IMR-90 (cell line): Measurements from ENCODE around the gene PDZD8. TPM values are rescaled to one million over a fixed set of nuclear protein-coding genes. Genes with fewer than 3 reads are reported as not detected.

Experiments used
- ATAC-seq: fragments of 200-7000 bp; cut with Tn5 transposase; 2 replicates; pipeline ENCODE4 v1.9.1; 2020; ENCODE audit warnings: low read depth, mild to moderate bottlenecking, moderate library complexity
- BruUV-seq: library from RNA; stranded (reverse); fragments of 400-500 nt; replicated peaks from 2 replicates; lab custom pipeline; 2021; lab: Mats Ljungman, UMichigan
- CTCF ChIA-PET: fragments of 300-600 bp; formaldehyde crosslinking; extraction: SDS; loops from one replicate; lab custom pipeline; 2021; ENCODE audit warnings: antibody characterized with exemption; lab: Yijun Ruan, JAX
- POLR2A ChIA-PET: fragments of 300-600 bp; sonication (Branson Sonifier 250); formaldehyde crosslinking; loops from one replicate; lab custom pipeline; 2022; ENCODE audit warnings: antibody characterized with exemption; ENCODE audit not compliant: unreplicated experiment; lab: Charles Lee
- DNase-seq: peaks from one replicate; pipeline ENCODE4 v3.0.0; 2013
- H2AFZ ChIP-seq: replicated peaks from 2 replicates; pipeline ENCODE3; 2013; ENCODE audit warnings: low read length, mild to moderate bottlenecking; ENCODE audit not compliant: poor library complexity
- H2AK5ac ChIP-seq: 2 replicates; pipeline ENCODE4 v1.6.1; 2013; ENCODE audit warnings: low read depth, low read length, inconsistent platforms
- H2AK9ac ChIP-seq: replicated peaks from 2 replicates; pipeline ENCODE3; 2013; ENCODE audit warnings: mild to moderate bottlenecking, low read depth, low read length, moderate library complexity; ENCODE audit not compliant: poor library complexity
- H2BK120ac ChIP-seq: 2 replicates; pipeline ENCODE4 v1.6.1; 2013; ENCODE audit warnings: low read depth, low read length, inconsistent platforms
- H2BK15ac ChIP-seq: 3 replicates; pipeline ENCODE4 v1.6.1; 2013; ENCODE audit warnings: low read depth, low read length, inconsistent platforms
- H2BK20ac ChIP-seq: 2 replicates; pipeline ENCODE4 v1.6.1; 2013; ENCODE audit warnings: low read depth, mild to moderate bottlenecking, inconsistent platforms, low read length, moderate library complexity
- H2BK5ac ChIP-seq: 2 replicates; pipeline ENCODE4 v1.6.1; 2013; ENCODE audit warnings: mild to moderate bottlenecking, low read depth, low read length, inconsistent platforms; ENCODE audit not compliant: poor library complexity, severe bottlenecking
- H3K14ac ChIP-seq: replicated peaks from 2 replicates; pipeline ENCODE4 v1.6.1; 2013; ENCODE audit warnings: low read depth, low read length, inconsistent platforms
- H3K18ac ChIP-seq: 2 replicates; pipeline ENCODE4 v1.6.1; 2013; ENCODE audit warnings: low read depth, low read length, control low read depth
- H3K23ac ChIP-seq: 2 replicates; pipeline ENCODE4 v1.6.1; 2013; ENCODE audit warnings: low read depth, low read length, inconsistent platforms
- H3K27ac ChIP-seq: 2 replicates; pipeline ENCODE4 v1.5.1; 2013; ENCODE audit warnings: mild to moderate bottlenecking, control low read depth, low read length; ENCODE audit not compliant: insufficient read depth
- H3K27me3 ChIP-seq: 2 replicates; pipeline ENCODE4 v1.6.1; 2013; ENCODE audit warnings: low read length; ENCODE audit not compliant: control insufficient read depth, insufficient read depth
- H3K36me3 ChIP-seq: 2 replicates; pipeline ENCODE4 v1.6.1; 2013; ENCODE audit warnings: low read length, mixed read lengths; ENCODE audit not compliant: control insufficient read depth, insufficient read depth
- H3K4ac ChIP-seq: 2 replicates; pipeline ENCODE4 v1.6.1; 2013; ENCODE audit warnings: low read depth, low read length, inconsistent platforms
- H3K4me1 ChIP-seq: 2 replicates; pipeline ENCODE4 v1.6.1; 2013; ENCODE audit warnings: low read length, mixed read lengths; ENCODE audit not compliant: control insufficient read depth, insufficient read depth
- H3K4me2 ChIP-seq: 2 replicates; pipeline ENCODE4 v1.6.1; 2013; ENCODE audit warnings: low read depth, mild to moderate bottlenecking, control low read depth, low read length, moderate library complexity
- H3K4me3 ChIP-seq: 2 replicates; pipeline ENCODE4 v1.5.1; 2013; ENCODE audit warnings: low read depth, mild to moderate bottlenecking, control low read depth, low read length, moderate library complexity; ENCODE audit not compliant: insufficient read depth
- H3K56ac ChIP-seq: 2 replicates; pipeline ENCODE4 v1.6.1; 2013; ENCODE audit warnings: low read length, inconsistent platforms; ENCODE audit not compliant: insufficient read depth; ENCODE audit errors: extremely low read depth
- H3K79me1 ChIP-seq, 2 experiments: 2 replicates each; pipeline ENCODE4 v1.6.1; 2013; ENCODE audit warnings: low read length in 2 of 2, inconsistent platforms in 1 of 2, low read depth in 1 of 2
- H3K9ac ChIP-seq: 2 replicates; pipeline ENCODE4 v1.6.1; 2013; ENCODE audit warnings: low read depth, low read length, control low read depth
- H3K9me1 ChIP-seq: 2 replicates; pipeline ENCODE4 v1.6.1; 2013; ENCODE audit warnings: low read length, inconsistent platforms; ENCODE audit not compliant: insufficient read depth
- H3K9me3 ChIP-seq: 2 replicates; pipeline ENCODE4 v1.6.1; 2013; ENCODE audit warnings: low read length; ENCODE audit not compliant: control insufficient read depth, insufficient read depth
- H4K20me1 ChIP-seq: 2 replicates; pipeline ENCODE4 v1.6.1; 2013; ENCODE audit warnings: low read length, inconsistent platforms; ENCODE audit not compliant: insufficient read depth
- H4K5ac ChIP-seq: 2 replicates; pipeline ENCODE4 v1.6.1; 2013; ENCODE audit warnings: mild to moderate bottlenecking, low read depth, low read length, control low read depth
- H4K8ac ChIP-seq, 2 experiments: 2 replicates each; pipeline ENCODE4 v1.6.1; 2013; ENCODE audit warnings: low read depth in 2 of 2, low read length in 2 of 2, control low read depth in 1 of 2, inconsistent platforms in 1 of 2
- H4K91ac ChIP-seq: 2 replicates; pipeline ENCODE4 v1.6.1; 2013; ENCODE audit warnings: low read depth, low read length, inconsistent platforms; ENCODE audit not compliant: insufficient read depth
- BHLHE40 ChIP-seq: fragments of 150-350 bp; IDR thresholded peaks from 2 replicates; pipeline ENCODE4 v1.6.1; 2016; ENCODE audit warnings: mild to moderate bottlenecking, low read depth, low read length
- CHD1 ChIP-seq: IDR thresholded peaks from 2 replicates; pipeline ENCODE4 v1.6.1; 2012; ENCODE audit warnings: low read depth, low read length, improper control_type of control experiment
- CTCF ChIP-seq: conservative IDR thresholded peaks from 2 replicates; pipeline ENCODE4 v1.5.1; 2012; ENCODE audit warnings: mild to moderate bottlenecking, low read depth, low read length, improper control_type of control experiment
- ELK1 ChIP-seq: fragments of 150-350 bp; IDR thresholded peaks from 2 replicates; pipeline ENCODE4 v1.6.1; 2016; ENCODE audit warnings: low read depth, mild to moderate bottlenecking, low read length, moderate library complexity, borderline replicate concordance
- FOS ChIP-seq: fragments of 150-350 bp; IDR thresholded peaks from 2 replicates; pipeline ENCODE4 v1.6.1; 2016; ENCODE audit warnings: low read depth, low read length
- MAFK ChIP-seq: IDR thresholded peaks from 2 replicates; pipeline ENCODE4 v1.6.1; 2012; ENCODE audit warnings: low read depth, low read length, improper control_type of control experiment
- MAZ ChIP-seq: IDR thresholded peaks from 2 replicates; pipeline ENCODE4 v1.6.1; 2012; ENCODE audit warnings: low read depth, mild to moderate bottlenecking, low read length, improper control_type of control experiment, moderate library complexity, borderline replicate concordance
- RCOR1 ChIP-seq: IDR thresholded peaks from 2 replicates; pipeline ENCODE4 v1.6.1; 2012; ENCODE audit warnings: mild to moderate bottlenecking, low read length, improper control_type of control experiment; ENCODE audit not compliant: insufficient replicate concordance
- RFX5 ChIP-seq: IDR thresholded peaks from 2 replicates; pipeline ENCODE4 v1.8.0; 2012; ENCODE audit warnings: low read depth, mild to moderate bottlenecking, low read length, moderate library complexity
- SMC3 ChIP-seq: fragments of 150-350 bp; IDR thresholded peaks from 2 replicates; pipeline ENCODE4 v1.6.1; 2016; ENCODE audit warnings: low read depth, mild to moderate bottlenecking, antibody characterized with exemption, low read length, moderate library complexity
- whole genome bisulfite sequencing, 2 experiments: methylation state at CpG; one replicate each; pipeline versions ENCODE4 v1.1.5 to v1.1.7; 2013; ENCODE audit warnings: missing lambda C conversion rate in 2 of 2; ENCODE audit not compliant: insufficient read length in 1 of 2; ENCODE audit errors: extremely low coverage in 2 of 2; 5-methylcytosine and 5-hydroxymethylcytosine counted together
- dilution Hi-C: fragments of 300-500 bp; cut with HindIII; formaldehyde crosslinking; loops from one replicate; pipeline ENCODE4 v1.14.3; 2018; ENCODE audit warnings: low sequenced_read_pairs; ENCODE audit not compliant: unreplicated experiment
- in situ Hi-C: fragments of 300-500 bp; cut with MboI; formaldehyde crosslinking; loops from 3 replicates; pipeline ENCODE4 v1.14.3; 2019; ENCODE audit warnings: low sequenced_read_pairs, inconsistent platforms, mixed read lengths
- intact Hi-C: fragments of 100-400 bp; cut with micrococcal nuclease; formaldehyde crosslinking; loops from 2 replicates; pipeline ENCODE4 v1.10.0; 2022
- polyA plus RNA-seq, 3 experiments: library from polyadenylated mRNA; depleted of rRNA; stranded (reverse); fragments of >200 nt; gene quantifications; 2 replicates each; pipeline ENCODE4 v1.2.3, GENCODE V29; 2012; ENCODE audit warnings: low replicate concordance in 1 of 3
- total RNA-seq: library from RNA; depleted of rRNA; stranded (reverse); fragments of >200 nt; gene quantifications from 2 replicates; pipeline ENCODE4 v1.2.3, GENCODE V29; 2012
- TF ChIP-seq, protein P1 (sequence below): fragments of 150-350 bp; IDR thresholded peaks from 2 replicates; pipeline ENCODE4 v1.6.1; 2017; ENCODE audit warnings: mild to moderate bottlenecking, antibody characterized with exemption, low read length, low read depth

Gene PDZD8
- total and polyA plus RNA-seq, 2 of the 4 experiments (the other 2 are of a cell fraction): 11.3 to 20.4 TPM

DNA sequence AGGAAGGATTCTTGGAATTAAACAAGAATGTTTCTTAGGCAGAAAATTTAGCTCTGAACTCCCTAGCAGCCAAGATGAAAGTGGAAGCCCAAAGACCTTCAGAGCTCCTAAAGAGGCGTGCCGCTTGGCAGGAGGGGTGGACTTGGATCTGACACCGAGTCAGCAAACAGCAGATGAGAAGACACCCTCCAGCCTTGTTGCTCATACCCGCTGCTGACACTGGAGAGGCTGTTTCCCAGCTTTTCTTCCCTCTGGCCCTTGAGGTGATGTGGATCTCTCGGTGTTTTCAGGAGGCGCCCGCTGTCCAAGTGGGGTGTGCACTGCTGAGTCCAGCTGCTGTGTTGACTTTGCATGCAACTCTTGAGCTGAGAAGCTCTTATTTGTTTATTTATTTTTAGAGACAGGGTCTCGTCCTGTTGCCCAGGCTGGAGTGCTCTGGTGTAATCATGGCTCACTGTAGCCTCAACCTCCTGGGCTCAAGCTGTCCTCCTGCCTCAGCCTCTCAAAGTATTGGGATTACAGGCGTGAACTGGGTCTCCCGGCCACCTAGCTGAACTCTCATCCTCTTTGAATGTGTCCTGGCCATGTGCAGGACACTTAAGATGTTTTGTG is 112.8 kb downstream of the PDZD8 start:
- DNase-seq (no peak), ATAC-seq (no peak)
- dilution Hi-C loops: no loop called here
- intact Hi-C loops: no loop called here
- ChIA-PET CTCF (interaction anchor here (0.8 kb wide), 1 partner anchor 16 kb away, joined by 4 read pairs; no protein-coding TSS in a partner anchor), POLR2A (no interaction called here)
- no peak overlapping the region for H3K18ac ChIP-seq
- no peak overlapping the region for H4K8ac ChIP-seq
- H2BK120ac ChIP-seq: no peak overlapping the region
- H3K9me3 ChIP-seq: no peaks in the 10 kb centered on the region
- no peak overlapping the region for H2BK20ac ChIP-seq
- H3K27ac ChIP-seq: no peak overlapping the region
- in situ Hi-C loops: no loop called here
- TF ChIP-seq MAZ: no peak
- no peak for TF ChIP-seq SMC3
- no peak for TF ChIP-seq CTCF
- TF ChIP-seq CHD1: no peak
- TF ChIP-seq BHLHE40: no peak
- no peak for TF ChIP-seq MAFK
- TF ChIP-seq RFX5: no peak
- no peak for TF ChIP-seq RCOR1
- TF ChIP-seq, protein P1, sequence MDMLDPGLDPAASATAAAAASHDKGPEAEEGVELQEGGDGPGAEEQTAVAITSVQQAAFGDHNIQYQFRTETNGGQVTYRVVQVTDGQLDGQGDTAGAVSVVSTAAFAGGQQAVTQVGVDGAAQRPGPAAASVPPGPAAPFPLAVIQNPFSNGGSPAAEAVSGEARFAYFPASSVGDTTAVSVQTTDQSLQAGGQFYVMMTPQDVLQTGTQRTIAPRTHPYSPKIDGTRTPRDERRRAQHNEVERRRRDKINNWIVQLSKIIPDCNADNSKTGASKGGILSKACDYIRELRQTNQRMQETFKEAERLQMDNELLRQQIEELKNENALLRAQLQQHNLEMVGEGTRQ: no peak
- TF ChIP-seq ELK1: no peak
- TF ChIP-seq FOS: no peak
- no peak overlapping the region for H4K91ac ChIP-seq
- no CpG with 5 or more reads among the region's 10 CpGs for WGBS, 2 experiments
- H3K23ac ChIP-seq: no peak overlapping the region
- no peak overlapping the region for H2AK9ac ChIP-seq
- no peak overlapping the region for H2AK5ac ChIP-seq
- H3K27me3 ChIP-seq: peaks cover 6% of the 10 kb centered on the region
- no peak overlapping the region for H3K9ac ChIP-seq
- H3K14ac ChIP-seq: no peak overlapping the region
- no TSS peak for BruUV-seq
- H3K36me3 ChIP-seq: no peaks in the 10 kb centered on the region
- H3K56ac ChIP-seq: no peak overlapping the region
- H3K4me2 ChIP-seq: no peak overlapping the region
- H3K9me1 ChIP-seq: no peaks in the 10 kb centered on the region
- H4K5ac ChIP-seq: no peak overlapping the region
- no peak overlapping the region for H2AFZ ChIP-seq
- H2BK15ac ChIP-seq: no peak overlapping the region
- H2BK5ac ChIP-seq: no peak overlapping the region
- no peaks in the 10 kb centered on the region for H4K20me1 ChIP-seq
- H3K4me3 ChIP-seq: no peak overlapping the region
- no peaks in the 10 kb centered on the region for H3K4me1 ChIP-seq
- H3K4ac ChIP-seq: no peak overlapping the region
- H3K79me1 ChIP-seq: no peaks in the 10 kb centered on the region
